HepG2 (cell line): Measurements from ENCODE around the gene APIP. TPM values are rescaled to one million over a fixed set of nuclear protein-coding genes. Genes with fewer than 3 reads are reported as not detected.
A peak's percentile ranks its signal among the peaks of the same experiment; 100 is the strongest.

ENCODE experiments used
- CENPX ChIP-seq: sonication (generic); formaldehyde crosslinking; IDR thresholded peaks from 2 replicates; pipeline ENCODE4 v1.9.0; 2021; ENCODE audit warnings: mild to moderate bottlenecking, missing genetic modification reagents, moderate library complexity
- CREB3 ChIP-seq: sonication (generic); formaldehyde crosslinking; IDR thresholded peaks from 2 replicates; pipeline ENCODE4 v1.5.0; 2020; ENCODE audit warnings: missing genetic modification reagents
- EZH2 ChIP-seq: conservative IDR thresholded peaks from 2 replicates; pipeline ENCODE4 v1.6.1; 2012; ENCODE audit warnings: mild to moderate bottlenecking, low read depth, low read length, moderate library complexity
- HINFP ChIP-seq: sonication (generic); formaldehyde crosslinking; IDR thresholded peaks from 2 replicates; pipeline ENCODE4 v1.4.0; 2020; ENCODE audit warnings: low read depth, mild to moderate bottlenecking, missing genetic modification reagents
- HNF4G ChIP-seq, 2 experiments: sonication (generic) in 1 of 2; formaldehyde crosslinking in 1 of 2; IDR thresholded peaks; 2 replicates each; pipeline versions ENCODE4 v1.4.0 to v1.6.1; 2011 to 2020; ENCODE audit warnings: borderline replicate concordance in 2 of 2, low read depth in 2 of 2, mild to moderate bottlenecking in 2 of 2, low read length in 1 of 2, missing genetic modification reagents in 1 of 2, moderate library complexity in 1 of 2
- RARG ChIP-seq: sonication (generic); formaldehyde crosslinking; IDR thresholded peaks from 2 replicates; pipeline ENCODE4 v1.4.0; 2020; ENCODE audit warnings: low read depth, mild to moderate bottlenecking, missing genetic modification reagents
- SRSF1 ChIP-seq: fragments of 200-400 bp; formaldehyde crosslinking; optimal IDR thresholded peaks from 2 replicates; pipeline ENCODE3; 2017; ENCODE audit warnings: mild to moderate bottlenecking, low read depth, low read length, moderate library complexity
- ZNF275 ChIP-seq: sonication (generic); formaldehyde crosslinking; IDR thresholded peaks from 2 replicates; pipeline ENCODE4 v1.8.0; 2022; ENCODE audit warnings: missing genetic modification reagents, mild to moderate bottlenecking, inconsistent platforms, borderline replicate concordance
- polyA plus RNA-seq, 8 experiments: library from polyadenylated mRNA; depleted of rRNA in 3 of 8; stranded (reverse) in 7 of 8; unstranded in 1 of 8; fragments of >200 nt; fragmentation: Illumina TruSeq in 4 of 8; extraction: Trizol in 4 of 8; gene quantifications; 2 replicates each; pipeline versions ENCODE4 v1.2.1 to v1.2.3, GENCODE V29; 2011 to 2016; ENCODE audit warnings: low read depth in 4 of 8, missing spikeins in 1 of 8, mixed read lengths in 1 of 8; ENCODE audit not compliant: insufficient read depth in 1 of 8
- total RNA-seq, 5 experiments: library from RNA; depleted of rRNA; stranded (reverse); fragments of >200 nt; fragmentation: Illumina TruSeq; extraction: Trizol; gene quantifications; 2 replicates each; pipeline ENCODE4 v1.2.3, GENCODE V29; 2016; ENCODE audit warnings: low read depth in 1 of 5
- TF ChIP-seq, protein P1 (sequence below): sonication (generic); formaldehyde crosslinking; IDR thresholded peaks from 2 replicates; pipeline ENCODE4 v1.5.1; 2020; ENCODE audit warnings: missing genetic modification reagents, mild to moderate bottlenecking, borderline replicate concordance

APIP gene
- total and polyA plus RNA-seq, 2 of the 13 experiments (the other 11 are each of a cell fraction or from before 2014, with no cell fraction given) = 16.9 to 31.0 TPM

DNA sequence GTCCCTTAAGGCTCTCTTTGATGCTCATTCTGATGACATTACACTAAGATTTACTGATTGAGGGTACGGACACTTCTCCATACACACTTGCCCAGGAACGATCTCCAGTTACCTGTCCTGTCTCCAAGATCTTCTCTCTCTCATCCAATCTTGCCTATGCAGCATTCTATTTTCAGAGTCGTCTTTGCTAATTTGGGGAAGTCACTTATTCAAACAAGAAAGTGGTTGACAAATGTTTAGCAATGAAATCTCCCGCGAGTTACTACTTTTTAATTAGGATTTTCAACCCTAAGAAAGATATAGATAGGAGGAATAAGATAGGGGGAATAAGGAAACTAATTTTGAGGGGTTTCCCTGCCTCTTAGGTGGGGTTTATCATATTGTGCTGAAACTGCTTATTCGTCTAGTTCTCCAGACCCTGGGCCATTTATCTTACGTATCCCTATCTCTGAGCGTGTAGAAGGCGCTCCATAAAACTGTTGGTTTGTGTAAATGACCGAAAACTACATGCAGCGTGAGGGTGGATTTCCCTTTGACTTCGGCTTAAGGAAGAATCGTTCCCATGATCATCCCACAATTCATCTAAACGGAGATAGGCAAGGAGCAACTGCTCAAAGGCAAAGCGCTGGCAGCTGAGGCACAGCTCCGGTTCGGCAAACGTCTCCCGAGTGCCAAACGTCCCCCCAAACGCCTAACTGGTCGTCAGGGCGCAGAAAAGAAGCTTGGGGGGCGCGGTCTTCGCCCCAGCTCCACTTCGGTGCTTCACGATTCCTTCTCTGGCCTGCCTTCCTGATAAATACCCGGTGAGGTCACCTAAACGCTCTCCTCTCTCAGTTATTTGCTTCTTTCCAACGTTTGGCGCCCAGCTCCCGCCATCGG is 804 bp downstream of the APIP start (continued):
- TF ChIP-seq, protein P1, sequence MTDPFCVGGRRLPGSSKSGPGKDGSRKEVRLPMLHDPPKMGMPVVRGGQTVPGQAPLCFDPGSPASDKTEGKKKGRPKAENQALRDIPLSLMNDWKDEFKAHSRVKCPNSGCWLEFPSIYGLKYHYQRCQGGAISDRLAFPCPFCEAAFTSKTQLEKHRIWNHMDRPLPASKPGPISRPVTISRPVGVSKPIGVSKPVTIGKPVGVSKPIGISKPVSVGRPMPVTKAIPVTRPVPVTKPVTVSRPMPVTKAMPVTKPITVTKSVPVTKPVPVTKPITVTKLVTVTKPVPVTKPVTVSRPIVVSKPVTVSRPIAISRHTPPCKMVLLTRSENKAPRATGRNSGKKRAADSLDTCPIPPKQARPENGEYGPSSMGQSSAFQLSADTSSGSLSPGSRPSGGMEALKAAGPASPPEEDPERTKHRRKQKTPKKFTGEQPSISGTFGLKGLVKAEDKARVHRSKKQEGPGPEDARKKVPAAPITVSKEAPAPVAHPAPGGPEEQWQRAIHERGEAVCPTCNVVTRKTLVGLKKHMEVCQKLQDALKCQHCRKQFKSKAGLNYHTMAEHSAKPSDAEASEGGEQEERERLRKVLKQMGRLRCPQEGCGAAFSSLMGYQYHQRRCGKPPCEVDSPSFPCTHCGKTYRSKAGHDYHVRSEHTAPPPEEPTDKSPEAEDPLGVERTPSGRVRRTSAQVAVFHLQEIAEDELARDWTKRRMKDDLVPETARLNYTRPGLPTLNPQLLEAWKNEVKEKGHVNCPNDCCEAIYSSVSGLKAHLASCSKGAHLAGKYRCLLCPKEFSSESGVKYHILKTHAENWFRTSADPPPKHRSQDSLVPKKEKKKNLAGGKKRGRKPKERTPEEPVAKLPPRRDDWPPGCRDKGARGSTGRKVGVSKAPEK (CRISPR knock-in tag) = peak; percentile 41; the same call in 1 of the 2 replicates
- no peak for TF ChIP-seq CENPX (CRISPR knock-in tag)
- 0 out of 2 replicates have a peak, but pooled peaks have one; percentile 49 for TF ChIP-seq ZNF275
- no peak for TF ChIP-seq EZH2
- TF ChIP-seq SRSF1 = peak; percentile 94
- TF ChIP-seq HINFP (CRISPR knock-in tag) = 0 out of 2 replicates have a peak, but pooled peaks have one; percentile 29
- no peak; the same call in 1 of the 2 replicates for TF ChIP-seq CREB3 (CRISPR knock-in tag)
- TF ChIP-seq HNF4G (IDR thresholded peaks at IDR 0.05; ENCODE audit: borderline replicate concordance, low read depth, low read length) = no peak
- peak; percentile 68; the same call in 1 of the 2 replicates for TF ChIP-seq HNF4G (CRISPR knock-in tag; IDR thresholded peaks at IDR 0.05; ENCODE audit: borderline replicate concordance, low read depth)
- no peak for TF ChIP-seq RARG (CRISPR knock-in tag)
